Measurements from ENCODE around the gene IL1RAPL2. TPM values are rescaled to one million over a fixed set of nuclear protein-coding genes. Genes with fewer than 3 reads are reported as not detected.
"Not testable (repeated sequence)": the region's sequence is repeated elsewhere in the genome, so short reads cannot be mapped to it uniquely, and the experiment has no call there.

Gene IL1RAPL2
- total and polyA plus RNA-seq, 7 donors, result not detected

DNA sequence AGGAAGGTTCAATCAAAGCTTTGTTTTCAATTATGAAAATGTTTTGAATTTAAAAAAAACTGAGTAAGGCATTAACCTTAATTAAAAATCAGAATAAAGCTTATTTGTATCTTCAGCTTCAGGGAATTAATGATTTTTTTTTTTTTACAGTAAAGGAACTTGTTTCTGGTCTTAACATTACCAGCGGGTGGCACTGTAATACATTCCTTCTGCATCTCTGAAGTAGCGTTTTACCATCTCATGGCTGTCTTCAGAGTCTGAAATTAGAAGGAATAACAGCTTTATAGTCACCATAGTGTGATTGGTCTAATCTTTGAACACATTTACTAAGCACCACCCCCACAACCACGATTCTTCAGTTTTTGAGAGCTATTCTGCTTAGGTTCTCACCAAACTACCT is 102.6 kb downstream of the IL1RAPL2 start:
- TF ChIP-seq, protein P1, sequence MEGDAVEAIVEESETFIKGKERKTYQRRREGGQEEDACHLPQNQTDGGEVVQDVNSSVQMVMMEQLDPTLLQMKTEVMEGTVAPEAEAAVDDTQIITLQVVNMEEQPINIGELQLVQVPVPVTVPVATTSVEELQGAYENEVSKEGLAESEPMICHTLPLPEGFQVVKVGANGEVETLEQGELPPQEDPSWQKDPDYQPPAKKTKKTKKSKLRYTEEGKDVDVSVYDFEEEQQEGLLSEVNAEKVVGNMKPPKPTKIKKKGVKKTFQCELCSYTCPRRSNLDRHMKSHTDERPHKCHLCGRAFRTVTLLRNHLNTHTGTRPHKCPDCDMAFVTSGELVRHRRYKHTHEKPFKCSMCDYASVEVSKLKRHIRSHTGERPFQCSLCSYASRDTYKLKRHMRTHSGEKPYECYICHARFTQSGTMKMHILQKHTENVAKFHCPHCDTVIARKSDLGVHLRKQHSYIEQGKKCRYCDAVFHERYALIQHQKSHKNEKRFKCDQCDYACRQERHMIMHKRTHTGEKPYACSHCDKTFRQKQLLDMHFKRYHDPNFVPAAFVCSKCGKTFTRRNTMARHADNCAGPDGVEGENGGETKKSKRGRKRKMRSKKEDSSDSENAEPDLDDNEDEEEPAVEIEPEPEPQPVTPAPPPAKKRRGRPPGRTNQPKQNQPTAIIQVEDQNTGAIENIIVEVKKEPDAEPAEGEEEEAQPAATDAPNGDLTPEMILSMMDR (IDR thresholded peaks at IDR 0.05), result no peak
- no peaks in the 10 kb centered on the region for H3K9me3 ChIP-seq
- no peaks in the 10 kb centered on the region for H3K36me3 ChIP-seq (ENCODE audit: insufficient read depth in 1 of 2, low read depth in 1 of 2)
- H3K27me3 ChIP-seq (ENCODE audit: insufficient read depth in 3 of 3, low read length in 2 of 3), result peaks cover 0 to 6% (median 0%) of the 10 kb centered on the region in 3 donors
- H3K4me1 ChIP-seq, result no peaks in the 10 kb centered on the region
- WGBS, 3 donors, result 15 to 24% (median 17%) methylated on average over 3 of the region's 3 CpGs
- H3K4me3 ChIP-seq, result no peak overlapping the region
- DNase-seq, result no peak
- intact Hi-C loops (cut with DNase I), result no loop called here
- H3K27ac ChIP-seq, result no peak overlapping the region
- no peak for ATAC-seq

DNA sequence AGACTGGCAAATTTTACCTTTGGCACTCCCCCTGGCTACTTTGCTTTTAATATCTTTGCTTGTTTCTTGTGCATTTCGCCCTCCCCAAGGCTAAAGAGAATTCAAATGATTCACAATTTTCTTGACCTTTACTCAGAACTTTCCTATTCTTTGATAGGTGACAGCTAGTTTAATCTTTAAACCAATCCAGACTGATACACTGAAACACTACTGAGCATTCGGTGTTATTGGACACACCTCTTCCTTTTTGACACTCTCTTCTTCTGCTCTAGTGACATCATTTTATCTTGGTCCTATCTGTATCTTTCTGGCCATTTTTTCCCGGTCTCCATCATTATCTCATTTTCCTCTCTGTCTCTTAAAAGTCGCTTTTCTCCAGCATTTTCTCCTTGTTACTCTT is 103.1 kb downstream of the IL1RAPL2 start:
- WGBS, 3 donors, result 63 to 81% (median 78%) methylated on average over 4 of the region's 4 CpGs
- Histone ChIP-seq H3K36me3 (ENCODE audit: insufficient read depth in 1 of 2, low read depth in 1 of 2) (no peaks in the 10 kb centered on the region), H3K4me1 (no peaks in the 10 kb centered on the region), H3K9me3 (no peaks in the 10 kb centered on the region), H3K27ac (no peak overlapping the region), H3K27me3 (ENCODE audit: insufficient read depth in 3 of 3, low read length in 2 of 3) (peaks cover 0 to 6% (median 0%) of the 10 kb centered on the region in 3 donors), H3K4me3 (no peak overlapping the region)
- ATAC-seq (no peak), DNase-seq (no peak)
- TF ChIP-seq, protein P1 (IDR thresholded peaks at IDR 0.05), result no peak
- intact Hi-C loops (cut with DNase I), result no loop called here

DNA sequence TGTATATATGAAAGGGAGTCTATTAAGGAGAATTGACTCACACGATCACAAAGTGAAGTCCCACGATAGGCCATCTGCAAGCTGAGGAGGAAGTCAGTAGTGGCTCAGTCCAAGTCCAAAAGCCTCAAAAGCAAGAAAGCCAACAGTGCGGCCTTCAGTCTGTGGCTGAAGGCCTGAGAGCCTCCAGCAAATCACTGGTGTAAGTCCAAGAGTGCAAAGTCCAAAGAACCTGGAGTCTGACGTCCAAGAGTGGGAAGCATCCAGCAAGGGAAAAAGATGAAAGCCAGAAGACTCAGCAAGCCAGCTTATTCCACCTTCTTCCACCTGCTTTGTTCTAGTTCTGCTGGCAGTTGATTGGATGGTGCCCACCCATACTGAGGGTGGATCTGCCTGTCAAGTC is 104.1 kb downstream of the IL1RAPL2 start:
- H3K27me3 ChIP-seq (ENCODE audit: insufficient read depth in 3 of 3, low read length in 2 of 3), result peaks cover 0 to 6% (median 0%) of the 10 kb centered on the region in 3 donors
- H3K36me3 ChIP-seq (ENCODE audit: insufficient read depth in 1 of 2, low read depth in 1 of 2), result no peaks in the 10 kb centered on the region
- DNase-seq (no peak), ATAC-seq (no peak)
- H3K9me3 ChIP-seq, result no peaks in the 10 kb centered on the region
- H3K4me1 ChIP-seq, result no peaks in the 10 kb centered on the region
- intact Hi-C loops (cut with DNase I), result no loop called here
- TF ChIP-seq, protein P1 (IDR thresholded peaks at IDR 0.05), result no peak
- no peak overlapping the region for H3K27ac ChIP-seq
- no peak overlapping the region for H3K4me3 ChIP-seq
- WGBS, 3 donors, result 66 to 74% (median 72%) methylated on average over 4 of the region's 4 CpGs

DNA sequence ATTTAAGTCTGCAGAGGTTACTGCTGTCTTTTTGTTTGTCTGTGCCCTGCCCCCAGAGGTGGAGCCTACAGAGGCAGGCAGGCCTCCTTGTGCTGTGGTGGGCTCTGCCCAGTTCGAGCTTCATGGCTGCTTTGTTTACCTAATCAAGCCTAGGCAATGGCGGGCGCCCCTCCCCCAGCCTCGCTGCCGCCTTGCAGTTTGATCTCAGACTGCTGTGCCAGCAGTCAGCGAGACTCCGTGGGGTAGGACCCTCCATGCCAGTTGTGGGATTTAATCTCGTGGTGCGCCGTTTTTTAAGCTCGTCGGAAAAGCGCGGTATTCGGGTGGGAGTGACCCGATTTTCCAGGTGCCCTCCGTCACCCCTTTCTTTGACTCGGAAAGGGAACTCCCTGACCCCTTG is 111.5 kb downstream of the IL1RAPL2 start:
- H3K27me3 ChIP-seq (ENCODE audit: insufficient read depth in 3 of 3, low read length in 2 of 3); DNase-seq; H3K4me3 ChIP-seq; H3K27ac ChIP-seq; ATAC-seq; H3K36me3 ChIP-seq (ENCODE audit: insufficient read depth in 1 of 2, low read depth in 1 of 2); H3K9me3 ChIP-seq; intact Hi-C loops (cut with DNase I); H3K4me1 ChIP-seq: not testable (repeated sequence)
- 63 to 93% (median 92%) methylated on average over 18 of the region's 18 CpGs for WGBS, 3 donors

DNA sequence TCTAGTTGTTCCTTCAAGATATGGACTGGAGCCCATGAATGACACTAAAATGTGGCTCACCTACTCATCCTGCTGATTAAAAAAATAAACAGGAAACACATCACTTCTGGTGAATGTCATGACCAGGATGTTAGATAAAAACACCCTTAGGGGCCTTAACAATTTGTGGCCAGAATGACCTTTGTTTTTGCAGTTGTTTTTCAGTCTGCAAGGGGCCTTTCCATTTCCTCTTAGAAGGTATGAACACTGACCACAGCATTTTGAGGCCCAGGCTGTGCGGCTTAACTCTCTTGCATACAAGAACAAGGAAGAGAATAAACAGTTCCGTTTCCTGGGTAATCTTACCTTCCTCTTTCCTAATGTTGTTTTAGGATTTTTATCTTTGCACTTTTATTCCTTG is 113.2 kb downstream of the IL1RAPL2 start:
- no peak overlapping the region for H3K4me3 ChIP-seq
- no peaks in the 10 kb centered on the region for H3K36me3 ChIP-seq (ENCODE audit: insufficient read depth in 1 of 2, low read depth in 1 of 2)
- H3K27me3 ChIP-seq (ENCODE audit: insufficient read depth in 3 of 3, low read length in 2 of 3), result peaks cover 0 to 3% (median 0%) of the 10 kb centered on the region in 3 donors
- intact Hi-C loops (cut with DNase I), result no loop called here
- no peaks in the 10 kb centered on the region for H3K4me1 ChIP-seq
- ATAC-seq (no peak), DNase-seq (no peak)
- WGBS, 3 donors, result 69 to 74% (median 71%) methylated on average over 2 of the region's 2 CpGs
- no peaks in the 10 kb centered on the region for H3K9me3 ChIP-seq
- TF ChIP-seq, protein P1 (IDR thresholded peaks at IDR 0.05), result no peak
- no peak overlapping the region for H3K27ac ChIP-seq

Measured in psoas muscle (tissue), 8 donors.